DMS 273 (cell line): ENCODE measurements around the gene NMNAT2.
"Not testable (repeated sequence)": the region's sequence is repeated elsewhere in the genome, so short reads cannot be mapped to it uniquely, and the experiment has no call there.

Experiments
- DNase-seq: peaks from one replicate; lab custom pipeline; 2025; ENCODE audit not compliant: unreplicated experiment; lab: John Stamatoyannopoulos, UW

The NMNAT2 gene

DNA sequence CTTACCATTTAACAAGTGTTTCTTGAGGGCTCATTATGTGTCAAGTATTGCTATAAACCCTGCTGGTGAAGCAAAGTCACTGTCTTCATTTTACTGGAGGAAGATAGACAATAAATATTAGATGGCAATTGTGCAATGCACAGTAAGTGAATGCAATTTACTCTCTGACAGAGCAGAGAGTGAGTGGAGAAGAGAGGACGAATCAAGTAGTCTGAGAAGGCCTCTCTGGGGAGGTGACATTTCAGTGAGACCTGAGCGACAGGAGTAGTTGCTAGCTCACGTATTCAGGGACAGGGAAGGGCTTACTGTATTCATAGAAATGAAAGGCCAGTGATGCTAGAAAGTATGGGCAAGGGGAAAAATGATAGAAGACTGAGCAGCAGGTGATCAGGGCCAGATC, 1.2 kb upstream of the NMNAT2 start:
- no peak for DNase-seq

DNA sequence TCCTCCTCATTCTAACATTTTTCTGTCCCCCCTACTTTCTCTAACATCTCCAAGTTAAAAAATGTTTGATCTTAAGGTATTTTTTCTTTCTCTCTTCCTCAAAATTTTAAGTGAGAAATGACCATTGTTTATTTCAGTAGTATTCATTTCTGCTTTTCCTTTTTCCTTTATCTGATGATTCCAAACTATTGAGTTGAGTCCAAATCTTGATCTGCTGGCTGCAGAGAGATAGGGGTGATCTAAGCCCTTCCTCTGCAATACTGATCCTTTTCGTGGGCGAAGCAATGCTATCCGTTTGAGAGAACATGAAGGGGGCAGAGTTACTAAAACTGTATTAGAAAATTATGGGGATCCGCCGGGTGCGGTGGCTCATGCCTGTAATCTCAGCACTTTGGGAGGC, 516 bp upstream of the NMNAT2 start:
- DNase-seq = no peak

DNA sequence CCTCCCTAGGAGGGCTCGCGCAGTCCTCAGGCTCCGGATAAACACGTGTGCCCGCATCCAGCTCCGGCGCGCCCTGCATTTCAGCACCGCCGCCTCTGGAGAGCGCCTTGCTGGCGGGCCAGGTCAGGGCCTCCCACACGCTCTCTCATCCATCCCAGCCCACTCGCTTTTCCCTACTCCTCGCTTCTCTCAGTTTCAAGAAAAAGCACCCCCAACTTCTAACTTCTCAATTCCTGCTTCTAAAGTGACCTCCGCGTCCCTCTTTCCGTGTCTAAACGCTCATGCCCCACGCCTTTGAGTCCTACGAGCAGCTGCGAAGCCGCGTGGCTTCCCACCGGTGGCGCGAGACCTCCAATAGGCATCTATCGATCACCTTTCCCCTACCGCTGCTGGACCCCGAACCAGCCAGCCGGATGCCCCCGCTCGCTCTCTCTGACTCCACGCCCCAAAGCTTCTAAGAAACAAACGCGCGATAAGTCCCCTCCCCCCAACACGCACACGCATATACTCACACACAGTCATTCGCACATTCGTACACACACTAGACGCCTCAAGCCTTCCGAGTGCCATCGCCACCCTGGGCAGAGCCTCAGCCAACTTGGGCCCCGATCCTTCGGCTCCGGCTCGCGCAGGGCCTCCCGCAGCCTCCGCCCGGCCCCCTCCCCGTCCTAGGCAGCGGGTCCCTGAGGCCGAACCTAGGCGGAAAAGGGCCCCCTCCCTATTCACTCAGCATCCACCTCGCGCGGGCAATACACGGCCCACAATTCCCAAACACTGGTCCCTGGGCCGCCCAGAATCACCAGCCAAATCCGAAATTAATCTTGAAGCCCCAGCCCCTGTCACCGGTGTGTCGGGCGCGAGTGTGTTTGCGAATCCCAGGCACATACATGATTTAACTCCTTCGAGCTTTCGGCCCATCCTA, 1.1 kb downstream of the NMNAT2 start:
- peak; percentile 89 for DNase-seq

DNA sequence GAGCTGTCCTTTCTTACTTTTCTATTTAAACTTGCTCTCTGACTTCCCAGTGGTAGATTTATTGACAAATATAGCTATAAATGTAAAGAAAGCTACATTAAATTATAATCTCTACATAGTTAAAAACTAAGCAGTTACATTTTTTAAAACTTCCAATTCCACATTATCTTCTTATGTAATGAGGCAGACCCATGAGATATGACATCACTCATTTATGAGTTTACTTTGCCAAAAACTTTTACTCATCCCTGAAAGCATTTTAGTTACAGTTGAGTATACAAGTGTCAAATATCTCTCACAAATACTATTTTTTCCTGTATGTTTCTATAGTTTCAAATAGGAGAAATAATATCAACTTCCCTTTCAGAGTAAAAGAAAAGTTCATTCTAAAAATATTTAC, 3.8 kb downstream of the NMNAT2 start:
- no peak for DNase-seq

DNA sequence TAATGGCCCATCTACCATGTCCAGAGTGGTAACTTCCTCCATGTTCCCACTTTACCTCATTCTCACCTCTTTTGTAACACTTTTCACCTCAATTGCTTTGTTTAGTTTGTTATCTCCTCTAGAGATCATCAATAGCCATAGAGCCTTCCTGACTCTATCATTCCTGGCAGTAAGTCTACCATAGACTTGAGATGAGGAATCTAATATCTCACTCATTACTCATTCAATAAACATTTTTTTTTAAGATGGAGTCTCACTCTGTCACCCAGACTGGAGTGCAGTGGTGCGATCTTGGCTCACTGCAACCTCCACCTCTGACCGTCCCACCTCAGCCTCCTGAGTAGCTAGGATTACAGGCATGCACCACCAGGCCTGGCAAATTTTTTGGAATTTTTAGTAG, 7.1 kb downstream of the NMNAT2 start:
- no peak for DNase-seq

DNA sequence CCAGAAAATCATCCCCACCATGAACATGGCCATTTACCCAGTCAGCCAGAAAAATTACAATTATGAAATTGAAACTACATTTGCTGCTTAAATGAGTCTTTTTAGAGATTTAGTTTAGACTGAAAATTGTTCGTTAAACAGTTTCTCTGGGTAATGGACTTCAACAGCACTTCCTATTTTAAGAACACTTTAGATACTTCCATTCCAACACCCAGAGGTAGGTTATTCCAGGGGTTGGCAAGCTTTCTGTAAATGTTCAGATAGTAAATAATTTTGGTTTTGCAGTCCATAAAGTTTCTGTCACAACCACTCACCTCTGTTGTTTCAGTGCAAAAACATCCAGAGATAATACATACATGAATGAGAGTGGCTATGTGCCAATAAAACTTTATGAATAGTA, 10.2 kb downstream of the NMNAT2 start:
- DNase-seq = no peak

DNA sequence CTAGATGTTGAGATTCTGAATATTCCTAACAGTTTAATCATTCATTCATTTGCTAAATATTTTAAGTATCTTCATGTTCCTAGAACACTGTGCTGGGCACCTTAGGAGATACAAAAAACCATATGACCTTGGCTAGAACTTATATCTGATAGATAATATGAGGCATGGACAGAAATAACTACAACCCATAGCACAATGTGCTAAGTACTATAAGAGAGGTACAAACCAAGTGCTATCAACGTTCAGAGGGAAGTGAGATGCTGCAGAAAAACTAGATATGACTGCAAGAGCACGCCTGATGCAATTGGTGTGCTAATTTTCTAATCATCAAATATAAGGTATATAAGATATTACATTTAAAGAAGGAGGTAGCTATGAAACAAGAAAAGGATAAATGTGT, 10.7 kb downstream of the NMNAT2 start:
- no peak for DNase-seq

DNA sequence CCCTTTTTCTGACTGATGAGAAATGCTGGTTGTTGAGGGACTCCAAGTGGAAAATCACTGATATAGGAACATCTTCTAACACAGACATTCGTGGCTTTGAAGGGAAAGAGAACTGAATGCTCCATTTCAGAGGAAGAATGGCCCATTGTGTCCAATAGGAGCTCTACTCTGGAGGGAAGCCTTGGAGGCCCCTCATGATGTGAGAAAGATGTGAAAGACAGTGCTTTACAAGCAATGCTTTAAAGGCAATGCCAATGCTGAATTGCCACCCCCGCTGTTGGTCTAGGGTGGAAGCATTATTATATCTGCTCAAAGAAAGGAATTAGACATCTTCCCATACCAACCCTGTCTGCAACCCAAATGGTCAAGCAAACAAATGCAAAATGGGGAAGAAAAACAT, 13.7 kb downstream of the NMNAT2 start:
- DNase-seq = no peak

DNA sequence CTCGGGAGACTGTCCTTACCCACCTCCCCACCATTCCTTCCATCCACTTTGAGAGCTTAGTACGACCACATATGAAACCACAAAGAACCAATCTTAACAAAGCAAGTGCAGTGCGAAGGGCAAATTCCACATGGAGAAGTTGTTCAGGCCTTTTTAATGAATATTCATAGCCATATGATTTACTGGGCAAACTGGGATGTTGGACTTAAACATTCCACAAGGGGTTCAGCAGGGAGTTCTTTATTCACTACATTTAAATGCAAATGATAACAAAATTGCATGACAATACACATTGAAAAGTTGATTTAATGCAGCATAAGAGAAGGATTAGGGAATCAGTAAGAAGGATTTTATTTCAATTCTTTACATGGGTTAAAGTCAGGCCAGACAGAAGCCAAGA, 14.7 kb downstream of the NMNAT2 start:
- peak; percentile 9 for DNase-seq

DNA sequence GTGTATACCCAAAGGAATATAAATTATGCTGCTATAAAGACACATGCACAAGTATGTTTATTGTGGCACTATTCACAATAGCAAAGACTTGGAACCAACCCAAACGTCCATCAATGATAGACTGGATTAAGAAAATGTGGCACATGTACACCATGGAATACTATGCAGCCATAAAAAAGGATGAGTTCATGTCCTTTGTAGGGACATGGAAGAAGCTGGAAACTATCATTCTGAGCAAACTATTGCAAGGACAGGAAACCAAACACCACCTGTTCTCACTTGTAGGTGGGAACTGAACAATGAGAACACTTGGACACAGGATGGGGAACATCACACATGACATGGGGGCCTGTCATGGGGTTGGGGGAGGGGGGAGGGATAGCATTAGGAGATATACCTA, 16.6 kb downstream of the NMNAT2 start:
- not testable (repeated sequence) for DNase-seq

DNA sequence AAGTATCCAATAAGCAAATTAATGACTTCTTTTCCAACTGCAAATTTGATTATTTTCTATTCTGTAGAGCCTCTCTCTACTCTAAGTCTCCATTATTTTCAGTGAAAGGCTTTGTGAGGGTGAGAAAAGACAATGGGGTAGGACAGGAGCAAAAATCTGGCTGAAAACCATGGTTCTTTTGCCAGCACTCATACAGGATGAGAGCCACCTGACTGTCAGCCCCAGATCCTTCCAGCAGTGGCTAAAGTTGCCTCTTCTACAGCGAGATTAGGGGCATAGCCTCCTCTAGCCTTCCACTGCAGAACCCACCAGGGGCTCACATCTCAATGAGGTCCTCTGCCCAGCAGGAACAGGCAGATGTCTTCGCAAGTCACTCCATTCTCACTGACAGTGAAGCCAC, 23.7 kb downstream of the NMNAT2 start:
- no peak for DNase-seq

DNA sequence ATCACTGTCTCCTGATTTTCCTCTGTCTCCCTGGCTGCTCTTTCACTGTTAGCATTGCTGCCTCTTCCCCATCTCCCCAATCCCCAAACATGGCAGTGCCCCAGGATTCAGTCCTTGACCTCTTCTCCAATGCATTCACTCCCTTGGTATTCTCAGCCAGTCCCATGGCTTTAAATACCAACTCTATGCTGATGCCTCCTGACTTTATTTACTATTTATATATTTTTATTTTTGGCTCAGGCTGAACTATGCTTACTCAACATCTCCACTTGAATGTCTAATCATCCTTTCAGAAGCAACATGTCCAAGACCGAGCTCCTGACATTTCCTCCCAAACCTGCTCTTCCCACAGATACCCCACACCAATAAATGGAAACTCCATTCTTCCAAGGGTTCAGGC, 26.3 kb downstream of the NMNAT2 start:
- no peak for DNase-seq

DNA sequence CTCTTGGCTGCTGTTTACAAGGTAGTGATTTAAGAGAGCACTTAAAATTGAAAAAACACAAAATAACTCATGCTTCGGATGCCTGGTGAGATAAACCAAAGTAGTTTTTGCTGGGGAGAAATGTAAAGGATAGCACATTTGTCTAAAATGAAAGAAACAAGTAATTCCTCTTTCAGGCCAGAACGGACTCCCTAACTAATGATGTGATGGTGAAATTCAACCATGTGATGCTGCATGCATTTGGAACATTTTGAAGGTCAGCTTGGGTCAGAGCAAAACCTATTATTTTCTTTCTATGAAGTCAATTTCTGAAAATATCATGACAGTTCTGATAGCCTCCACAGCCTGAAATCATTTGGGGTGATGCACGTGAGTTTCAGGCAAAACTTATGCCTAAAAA, 27.6 kb downstream of the NMNAT2 start:
- DNase-seq = no peak

DNA sequence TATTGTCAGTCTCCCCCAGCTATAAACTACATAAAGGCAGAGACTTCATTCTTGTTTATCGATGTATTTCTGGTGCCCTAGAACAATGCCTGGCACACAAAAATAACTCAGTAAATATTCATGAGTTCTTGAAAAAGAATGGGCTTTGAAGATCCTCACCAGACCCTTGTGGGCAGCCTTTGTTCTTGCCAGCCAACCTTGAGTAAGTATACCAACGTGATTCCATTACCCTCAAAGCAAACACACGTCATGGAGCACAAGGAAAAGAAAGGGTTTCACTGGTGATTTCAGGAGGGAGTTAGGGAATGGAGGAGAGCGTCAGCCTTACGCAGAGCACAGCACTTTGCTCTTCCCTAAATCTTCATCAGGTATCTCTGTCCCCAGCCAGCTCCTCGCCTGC, 29.4 kb downstream of the NMNAT2 start:
- no peak for DNase-seq

DNA sequence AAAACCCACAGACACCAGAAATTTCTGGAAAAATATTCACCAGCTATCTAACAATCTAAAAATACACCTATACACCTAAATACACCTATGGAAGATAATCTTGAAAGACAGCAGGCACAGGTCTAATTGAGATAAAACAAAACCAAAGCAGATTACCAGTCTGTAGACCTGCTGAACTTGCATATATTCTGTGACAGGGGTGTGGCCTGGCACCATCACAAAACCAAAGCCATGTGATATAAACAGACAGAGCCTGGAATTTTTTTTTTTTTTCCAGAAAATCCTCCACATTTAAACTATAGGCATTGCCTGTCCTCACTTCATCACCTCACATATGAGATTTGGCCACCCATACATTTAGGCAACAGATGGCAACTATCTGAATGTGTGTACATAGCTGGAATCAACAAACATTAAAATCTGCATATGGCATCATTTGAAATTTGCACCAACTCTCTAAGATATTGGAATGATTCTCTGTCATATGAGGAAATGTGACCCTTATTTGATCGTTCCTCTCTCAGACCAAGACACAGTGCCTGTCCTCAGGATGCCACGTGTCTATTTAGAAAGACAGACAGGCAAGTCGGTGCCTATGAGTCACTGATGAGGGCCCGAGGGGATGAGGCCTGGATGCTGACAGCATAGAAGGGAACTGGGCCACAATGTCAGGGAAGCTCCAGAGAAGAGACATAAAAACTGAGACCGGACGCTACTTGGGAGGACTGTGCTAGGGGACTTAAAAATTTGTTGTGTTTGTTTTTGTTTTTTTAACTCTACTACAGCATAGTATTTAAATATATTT, 32.6 kb downstream of the NMNAT2 start:
- peak; percentile 21 for DNase-seq

DNA sequence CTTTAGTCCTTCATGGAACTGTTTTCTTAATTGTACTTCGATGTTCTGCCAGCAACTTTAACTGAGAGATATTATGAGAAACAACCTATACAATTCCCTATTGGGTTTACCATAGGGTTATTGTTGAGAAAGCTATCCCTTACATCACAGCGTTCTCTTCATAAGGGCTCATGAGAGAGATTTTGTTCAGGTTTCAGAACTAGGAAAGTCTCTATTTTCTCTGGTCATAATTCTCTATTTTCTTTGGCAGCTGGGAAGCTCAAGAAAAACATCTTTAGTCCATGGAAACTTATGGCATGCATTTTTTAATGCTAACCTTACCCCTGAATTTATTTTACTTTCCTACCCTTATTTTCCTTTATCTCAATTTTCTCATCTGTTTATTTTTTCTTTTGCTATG, 38.2 kb downstream of the NMNAT2 start:
- DNase-seq = no peak

DNA sequence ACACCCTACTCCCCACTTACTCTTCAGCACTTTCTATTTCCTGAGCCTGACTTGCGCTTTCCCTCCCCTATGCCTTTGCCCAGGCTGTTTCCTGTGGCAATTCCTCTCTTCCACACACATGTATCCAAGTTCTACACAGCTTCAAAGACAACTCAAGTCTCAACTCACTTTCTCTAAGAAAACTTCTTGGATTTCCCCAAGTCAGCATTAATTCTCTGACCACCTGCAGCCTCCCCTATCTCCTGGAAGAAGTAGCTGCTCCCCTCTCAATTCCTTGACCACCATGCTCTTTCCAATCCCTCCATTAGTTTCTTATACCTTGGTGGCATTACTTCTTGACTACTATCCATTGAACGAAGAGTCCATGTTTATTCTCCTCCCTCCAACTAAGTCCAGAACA, 42.8 kb downstream of the NMNAT2 start:
- DNase-seq = no peak

DNA sequence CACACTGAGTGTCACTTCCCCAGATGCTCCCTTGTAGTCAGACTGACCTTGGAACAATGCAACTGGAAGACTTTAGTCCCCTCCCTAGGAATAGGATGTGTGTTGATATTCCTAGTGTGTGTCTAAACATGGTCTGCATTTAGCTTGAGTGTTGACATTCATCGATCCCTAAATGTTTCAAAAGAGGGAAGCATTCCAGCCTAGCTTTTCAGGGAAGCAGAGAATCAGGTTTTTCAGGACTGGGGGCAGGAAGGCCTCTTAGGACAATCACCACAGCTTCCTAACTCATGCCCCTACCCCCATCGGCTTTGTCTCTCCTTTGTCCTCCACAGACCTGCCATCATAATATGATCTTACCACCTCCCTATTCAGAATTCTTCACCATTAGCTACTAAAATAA, 43.4 kb downstream of the NMNAT2 start:
- DNase-seq = no peak

DNA sequence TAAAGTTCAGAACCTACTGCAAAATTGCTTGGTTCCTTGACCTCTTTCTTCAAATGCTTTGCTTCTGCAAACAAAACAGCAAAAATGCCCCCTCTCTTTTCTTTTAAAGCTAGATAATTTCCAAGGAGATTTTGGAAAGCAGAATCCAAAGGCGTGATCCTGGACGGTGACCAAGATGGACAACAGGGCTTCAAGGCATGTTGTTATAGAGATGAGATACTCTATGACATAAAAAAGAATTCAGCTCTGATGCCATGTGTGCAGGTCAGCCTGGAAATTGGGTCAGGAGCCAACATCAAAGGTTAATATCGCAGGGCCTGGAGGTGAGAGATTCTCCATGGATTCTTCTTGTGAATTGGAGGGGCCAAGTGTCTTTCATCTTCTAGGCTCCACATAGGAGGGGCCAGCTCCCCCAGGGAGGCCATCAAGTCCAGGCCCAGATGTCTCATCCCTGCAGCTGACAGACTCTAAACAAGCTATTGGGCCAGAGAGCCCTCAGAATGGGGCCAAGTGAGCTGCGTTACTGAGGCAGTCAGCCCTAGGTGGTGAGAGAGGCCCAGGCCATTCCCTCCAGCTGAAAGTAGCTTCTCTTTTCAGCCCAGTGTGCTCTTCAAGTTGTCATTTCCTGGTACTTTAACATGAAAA, 45.5 kb downstream of the NMNAT2 start:
- no peak for DNase-seq

DNA sequence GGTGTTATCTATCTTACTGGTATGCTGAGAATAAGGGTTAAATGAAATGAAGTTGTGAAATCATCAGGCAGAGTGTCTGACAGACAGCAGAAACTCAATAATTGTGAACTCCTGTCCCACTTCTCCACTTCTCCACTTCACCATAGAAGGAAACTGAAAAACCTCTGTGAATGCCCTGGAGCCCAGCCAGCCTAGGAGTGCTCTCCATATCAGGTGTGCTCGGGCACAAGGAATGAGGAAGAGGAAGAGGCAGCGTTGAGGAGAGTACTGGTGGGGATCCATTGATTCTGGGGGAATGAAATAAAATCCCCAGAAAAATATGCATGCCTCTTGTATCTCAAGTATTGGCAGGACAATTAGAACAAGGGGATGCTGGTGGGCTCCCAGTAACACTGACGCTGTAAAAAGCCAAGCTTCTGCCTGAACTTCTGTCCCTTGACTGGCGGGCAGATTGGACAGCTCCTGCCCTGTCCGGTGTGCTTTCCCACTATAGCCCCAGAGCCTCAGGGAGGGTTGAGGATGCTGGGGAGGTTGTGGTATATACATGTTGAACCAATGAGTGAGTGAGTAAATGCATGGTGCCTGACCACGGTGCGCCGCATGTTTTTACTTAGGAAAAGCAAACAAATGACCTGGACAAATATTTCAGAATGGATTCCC, 47.7 kb downstream of the NMNAT2 start:
- DNase-seq = no peak
